ENCODE data around the gene TWNK.

The TWNK gene

DNA sequence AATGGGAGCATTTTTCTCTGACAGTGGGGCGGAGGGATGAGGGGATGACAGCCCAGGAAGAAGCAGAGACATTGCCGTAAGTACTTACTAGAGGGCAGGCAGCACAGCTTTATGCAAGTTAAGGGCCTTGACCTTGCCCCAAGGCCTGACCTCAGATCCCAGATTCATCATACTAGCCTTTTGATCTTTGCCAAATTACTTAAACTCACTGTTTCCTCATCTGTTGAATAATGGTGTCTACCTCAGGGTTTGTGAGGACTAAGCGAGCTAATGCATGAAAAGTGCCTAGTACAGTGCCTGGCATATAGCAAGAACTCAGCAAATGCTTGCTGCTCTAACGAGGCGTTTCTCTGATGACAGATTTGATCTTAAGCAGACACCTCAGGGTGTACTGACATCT lies 21.5 kb upstream of the TWNK start:
- no peak overlapping the region for H3K4me3 ChIP-seq (replicated peaks; ENCODE audit: insufficient read depth, low read length)
- H3K27me3 ChIP-seq (ENCODE audit: insufficient read depth, poor library complexity, severe bottlenecking) = no peaks in the 10 kb centered on the region
- TF ChIP-seq, protein P1, sequence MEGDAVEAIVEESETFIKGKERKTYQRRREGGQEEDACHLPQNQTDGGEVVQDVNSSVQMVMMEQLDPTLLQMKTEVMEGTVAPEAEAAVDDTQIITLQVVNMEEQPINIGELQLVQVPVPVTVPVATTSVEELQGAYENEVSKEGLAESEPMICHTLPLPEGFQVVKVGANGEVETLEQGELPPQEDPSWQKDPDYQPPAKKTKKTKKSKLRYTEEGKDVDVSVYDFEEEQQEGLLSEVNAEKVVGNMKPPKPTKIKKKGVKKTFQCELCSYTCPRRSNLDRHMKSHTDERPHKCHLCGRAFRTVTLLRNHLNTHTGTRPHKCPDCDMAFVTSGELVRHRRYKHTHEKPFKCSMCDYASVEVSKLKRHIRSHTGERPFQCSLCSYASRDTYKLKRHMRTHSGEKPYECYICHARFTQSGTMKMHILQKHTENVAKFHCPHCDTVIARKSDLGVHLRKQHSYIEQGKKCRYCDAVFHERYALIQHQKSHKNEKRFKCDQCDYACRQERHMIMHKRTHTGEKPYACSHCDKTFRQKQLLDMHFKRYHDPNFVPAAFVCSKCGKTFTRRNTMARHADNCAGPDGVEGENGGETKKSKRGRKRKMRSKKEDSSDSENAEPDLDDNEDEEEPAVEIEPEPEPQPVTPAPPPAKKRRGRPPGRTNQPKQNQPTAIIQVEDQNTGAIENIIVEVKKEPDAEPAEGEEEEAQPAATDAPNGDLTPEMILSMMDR (IDR thresholded peaks at IDR 0.05; ENCODE audit: insufficient read depth, low read length) = no peak
- TF ChIP-seq, protein P2, sequence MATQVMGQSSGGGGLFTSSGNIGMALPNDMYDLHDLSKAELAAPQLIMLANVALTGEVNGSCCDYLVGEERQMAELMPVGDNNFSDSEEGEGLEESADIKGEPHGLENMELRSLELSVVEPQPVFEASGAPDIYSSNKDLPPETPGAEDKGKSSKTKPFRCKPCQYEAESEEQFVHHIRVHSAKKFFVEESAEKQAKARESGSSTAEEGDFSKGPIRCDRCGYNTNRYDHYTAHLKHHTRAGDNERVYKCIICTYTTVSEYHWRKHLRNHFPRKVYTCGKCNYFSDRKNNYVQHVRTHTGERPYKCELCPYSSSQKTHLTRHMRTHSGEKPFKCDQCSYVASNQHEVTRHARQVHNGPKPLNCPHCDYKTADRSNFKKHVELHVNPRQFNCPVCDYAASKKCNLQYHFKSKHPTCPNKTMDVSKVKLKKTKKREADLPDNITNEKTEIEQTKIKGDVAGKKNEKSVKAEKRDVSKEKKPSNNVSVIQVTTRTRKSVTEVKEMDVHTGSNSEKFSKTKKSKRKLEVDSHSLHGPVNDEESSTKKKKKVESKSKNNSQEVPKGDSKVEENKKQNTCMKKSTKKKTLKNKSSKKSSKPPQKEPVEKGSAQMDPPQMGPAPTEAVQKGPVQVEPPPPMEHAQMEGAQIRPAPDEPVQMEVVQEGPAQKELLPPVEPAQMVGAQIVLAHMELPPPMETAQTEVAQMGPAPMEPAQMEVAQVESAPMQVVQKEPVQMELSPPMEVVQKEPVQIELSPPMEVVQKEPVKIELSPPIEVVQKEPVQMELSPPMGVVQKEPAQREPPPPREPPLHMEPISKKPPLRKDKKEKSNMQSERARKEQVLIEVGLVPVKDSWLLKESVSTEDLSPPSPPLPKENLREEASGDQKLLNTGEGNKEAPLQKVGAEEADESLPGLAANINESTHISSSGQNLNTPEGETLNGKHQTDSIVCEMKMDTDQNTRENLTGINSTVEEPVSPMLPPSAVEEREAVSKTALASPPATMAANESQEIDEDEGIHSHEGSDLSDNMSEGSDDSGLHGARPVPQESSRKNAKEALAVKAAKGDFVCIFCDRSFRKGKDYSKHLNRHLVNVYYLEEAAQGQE (IDR thresholded peaks at IDR 0.05; ENCODE audit: insufficient replicate concordance, low read depth) = no peak
- no peak for TF ChIP-seq GABPA (IDR thresholded peaks at IDR 0.05; ENCODE audit: low read depth)
- TF ChIP-seq POLR2AphosphoS5 (IDR thresholded peaks at IDR 0.05; ENCODE audit: low read depth) = no peak
- no peak for TF ChIP-seq SPI1 (IDR thresholded peaks at IDR 0.05; ENCODE audit: borderline replicate concordance, low read depth)
- H3K27ac ChIP-seq (replicated peaks) = no peak overlapping the region
- DNase-seq (ENCODE audit: low read depth in 1 of 2, low spot score in 1 of 2) = no peak

DNA sequence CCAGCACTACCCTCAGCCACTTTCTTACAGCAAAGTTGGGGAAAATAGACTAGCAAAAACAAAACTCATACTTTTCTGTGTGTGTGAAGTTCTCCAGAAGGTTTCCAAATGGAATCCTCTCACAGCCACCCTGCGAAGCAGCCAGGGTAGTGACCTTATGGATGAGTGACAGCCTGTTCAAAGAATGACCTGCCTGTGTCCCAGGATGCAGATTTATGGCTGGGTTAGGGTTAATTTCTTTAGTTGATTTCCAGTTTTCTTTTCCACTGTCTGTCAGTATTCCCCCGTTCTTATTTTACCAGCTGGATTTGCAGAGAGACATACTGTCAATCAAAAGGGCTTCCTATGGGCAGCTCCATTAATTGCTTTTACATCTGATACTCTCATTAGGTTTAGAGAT lies 20.5 kb upstream of the TWNK start:
- TF ChIP-seq POLR2AphosphoS5 (IDR thresholded peaks at IDR 0.05; ENCODE audit: low read depth) (no peak), GABPA (IDR thresholded peaks at IDR 0.05; ENCODE audit: low read depth) (no peak), SPI1 (IDR thresholded peaks at IDR 0.05; ENCODE audit: borderline replicate concordance, low read depth) (no peak)
- TF ChIP-seq, protein P2 (IDR thresholded peaks at IDR 0.05; ENCODE audit: insufficient replicate concordance, low read depth) = no peak
- TF ChIP-seq, protein P1 (IDR thresholded peaks at IDR 0.05; ENCODE audit: insufficient read depth, low read length) = no peak
- DNase-seq (ENCODE audit: low read depth in 1 of 2, low spot score in 1 of 2) = no peak
- no peak overlapping the region for H3K27ac ChIP-seq (replicated peaks)
- no peaks in the 10 kb centered on the region for H3K27me3 ChIP-seq (ENCODE audit: insufficient read depth, poor library complexity, severe bottlenecking)
- H3K4me3 ChIP-seq (replicated peaks; ENCODE audit: insufficient read depth, low read length) = no peak overlapping the region

DNA sequence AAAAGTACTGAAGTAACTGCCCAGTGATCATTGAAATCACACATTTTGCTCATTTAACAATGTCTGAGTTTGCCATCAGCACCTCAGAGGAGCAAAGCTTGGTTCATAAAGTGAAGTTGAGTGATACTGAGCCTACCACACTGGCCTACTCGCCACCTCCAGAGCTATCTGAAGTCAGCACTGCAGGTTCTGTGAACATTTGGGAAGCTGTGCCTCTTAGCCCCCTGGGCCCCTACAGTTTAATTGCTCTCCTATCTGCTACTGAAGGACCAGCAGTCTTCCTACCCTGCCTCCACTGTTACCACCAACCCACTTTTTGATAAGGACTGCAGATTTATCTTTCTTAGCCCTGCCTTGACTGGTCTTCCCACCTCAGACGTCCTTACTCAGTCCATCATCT lies 20.0 kb upstream of the TWNK start:
- no peak overlapping the region for H3K4me3 ChIP-seq (replicated peaks; ENCODE audit: insufficient read depth, low read length)
- no peak for TF ChIP-seq GABPA (IDR thresholded peaks at IDR 0.05; ENCODE audit: low read depth)
- TF ChIP-seq, protein P1 (IDR thresholded peaks at IDR 0.05; ENCODE audit: insufficient read depth, low read length) = no peak
- TF ChIP-seq SPI1 (IDR thresholded peaks at IDR 0.05; ENCODE audit: borderline replicate concordance, low read depth) = no peak
- TF ChIP-seq POLR2AphosphoS5 (IDR thresholded peaks at IDR 0.05; ENCODE audit: low read depth) = no peak
- TF ChIP-seq, protein P2 (IDR thresholded peaks at IDR 0.05; ENCODE audit: insufficient replicate concordance, low read depth) = no peak
- no peaks in the 10 kb centered on the region for H3K27me3 ChIP-seq (ENCODE audit: insufficient read depth, poor library complexity, severe bottlenecking)
- no peak overlapping the region for H3K27ac ChIP-seq (replicated peaks)
- no peak for DNase-seq (ENCODE audit: low read depth in 1 of 2, low spot score in 1 of 2)

Measured in HL-60 (cell line).